GM19463 (cell line): ENCODE data around the gene TMEM72.

Experiments
- ATAC-seq: cut with Tn5 transposase; IDR thresholded peaks from one replicate; pipeline ENCODE4 v1.9.1; 2021; ENCODE audit warnings: mild to moderate bottlenecking, moderate library complexity; ENCODE audit not compliant: unreplicated experiment

The TMEM72 gene

DNA sequence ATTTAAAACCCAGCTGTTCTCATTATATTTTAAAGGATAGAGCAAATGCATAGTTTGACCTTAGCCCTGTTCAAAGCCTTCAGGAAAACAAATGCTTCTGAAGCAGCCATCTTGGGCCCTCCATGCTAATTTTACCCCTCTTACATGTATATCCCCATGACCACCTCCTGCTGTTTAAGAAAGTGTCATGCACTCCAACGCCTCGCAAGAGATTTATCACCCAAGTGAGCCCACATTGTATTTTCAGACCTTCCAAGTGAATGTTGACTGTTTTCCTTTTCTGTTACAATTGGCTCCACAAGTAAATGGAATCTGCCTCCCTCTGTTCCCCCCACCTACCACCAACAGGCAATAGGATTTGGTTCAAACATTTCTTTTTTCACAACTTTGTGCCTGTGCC lies 5.3 kb downstream of the TMEM72 start:
- ATAC-seq: no peak

DNA sequence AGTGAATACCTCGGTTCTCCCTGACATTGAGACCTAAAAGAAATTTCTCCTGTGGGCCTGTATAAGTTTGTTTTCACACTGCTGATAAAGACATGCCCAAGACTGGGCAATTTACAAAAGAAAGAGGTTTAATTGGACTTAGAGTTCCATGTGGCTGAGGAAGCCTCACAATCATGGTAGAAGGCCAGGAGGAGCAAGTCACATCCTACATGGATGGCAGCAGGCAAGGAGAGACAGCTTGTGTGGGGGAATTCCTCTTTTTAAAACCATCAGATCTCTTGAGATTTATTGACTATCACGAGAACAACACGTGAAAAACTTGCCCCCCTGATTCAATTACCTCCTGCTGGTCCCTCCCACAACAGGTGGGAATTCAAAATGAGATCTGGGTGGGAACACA lies 6.7 kb downstream of the TMEM72 start:
- no peak for ATAC-seq

- ATAC-seq: no peak
These were observed 9.1 kb downstream of the TMEM72 start for GRCh38 chr10:44920252-44920651.

GRCh38 chr10:44921061-44921460 lies 9.9 kb downstream of the TMEM72 start:
- no peak for ATAC-seq

GRCh38 chr10:44921506-44921905 lies 10.4 kb downstream of the TMEM72 start:
- no peak for ATAC-seq

- ATAC-seq: no peak
These were observed 10.9 kb downstream of the TMEM72 start for GRCh38 chr10:44922021-44922420.

GRCh38 chr10:44922796-44923545 lies 11.8 kb downstream of the TMEM72 start:
- no peak for ATAC-seq

- ATAC-seq: no peak
These were observed 12.5 kb downstream of the TMEM72 start for GRCh38 chr10:44923611-44924010.

GRCh38 chr10:44924261-44925040 lies 13.3 kb downstream of the TMEM72 start:
- ATAC-seq: no peak

- no peak for ATAC-seq
These were observed 14.1 kb downstream of the TMEM72 start for GRCh38 chr10:44925224-44925623.

- ATAC-seq: no peak
These were observed 14.9 kb downstream of the TMEM72 start for GRCh38 chr10:44925811-44926750.

- no peak for ATAC-seq
These were observed 15.7 kb downstream of the TMEM72 start for GRCh38 chr10:44926751-44927351.

- ATAC-seq: no peak
These were observed 16.2 kb downstream of the TMEM72 start for GRCh38 chr10:44927352-44927751.

- ATAC-seq: no peak
These were observed 17.3 kb downstream of the TMEM72 start for GRCh38 chr10:44928462-44928861.

DNA sequence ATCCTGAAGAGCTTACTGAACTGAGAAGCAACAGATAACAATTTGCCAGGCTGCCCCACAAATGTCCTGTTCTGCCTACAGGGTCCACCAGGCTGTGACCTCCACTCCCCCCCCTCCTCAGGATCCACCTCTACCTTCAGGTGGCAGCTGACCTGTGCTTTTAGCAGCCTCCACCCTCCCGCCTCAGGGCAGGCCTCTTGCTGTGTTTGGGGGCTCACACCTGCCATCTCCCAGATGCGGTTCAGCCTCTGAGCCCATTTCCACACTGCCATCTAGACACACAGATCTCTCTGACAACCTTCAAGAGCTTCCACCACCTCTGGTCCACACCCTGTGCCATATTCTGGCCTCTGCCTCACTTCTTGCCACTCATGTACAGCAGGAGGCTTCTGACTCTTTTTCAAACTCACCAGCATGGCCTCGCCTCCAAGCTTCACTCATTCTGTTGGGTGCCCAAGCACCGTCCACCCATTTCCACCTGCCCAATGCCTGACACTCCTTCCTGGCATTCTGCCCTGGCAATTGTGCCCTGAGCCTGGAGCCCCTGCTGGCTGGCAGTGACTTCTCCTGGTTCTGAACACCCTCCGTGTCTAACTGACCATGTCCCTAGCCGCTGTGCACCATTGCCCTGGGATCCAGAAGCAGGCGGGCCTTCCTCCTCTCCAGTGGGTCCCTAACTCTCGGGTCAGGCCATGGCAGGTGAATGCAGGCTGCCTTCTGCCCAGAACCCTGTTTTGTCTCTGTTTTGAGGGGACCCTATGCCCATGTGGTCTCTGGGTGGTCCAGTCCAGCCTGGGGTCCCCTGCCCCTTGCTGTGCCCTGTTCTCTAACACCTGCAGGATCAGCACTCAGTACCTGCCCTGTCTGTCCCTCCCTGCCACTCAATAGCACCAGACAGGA lies 18.5 kb downstream of the TMEM72 start:
- no peak for ATAC-seq

DNA sequence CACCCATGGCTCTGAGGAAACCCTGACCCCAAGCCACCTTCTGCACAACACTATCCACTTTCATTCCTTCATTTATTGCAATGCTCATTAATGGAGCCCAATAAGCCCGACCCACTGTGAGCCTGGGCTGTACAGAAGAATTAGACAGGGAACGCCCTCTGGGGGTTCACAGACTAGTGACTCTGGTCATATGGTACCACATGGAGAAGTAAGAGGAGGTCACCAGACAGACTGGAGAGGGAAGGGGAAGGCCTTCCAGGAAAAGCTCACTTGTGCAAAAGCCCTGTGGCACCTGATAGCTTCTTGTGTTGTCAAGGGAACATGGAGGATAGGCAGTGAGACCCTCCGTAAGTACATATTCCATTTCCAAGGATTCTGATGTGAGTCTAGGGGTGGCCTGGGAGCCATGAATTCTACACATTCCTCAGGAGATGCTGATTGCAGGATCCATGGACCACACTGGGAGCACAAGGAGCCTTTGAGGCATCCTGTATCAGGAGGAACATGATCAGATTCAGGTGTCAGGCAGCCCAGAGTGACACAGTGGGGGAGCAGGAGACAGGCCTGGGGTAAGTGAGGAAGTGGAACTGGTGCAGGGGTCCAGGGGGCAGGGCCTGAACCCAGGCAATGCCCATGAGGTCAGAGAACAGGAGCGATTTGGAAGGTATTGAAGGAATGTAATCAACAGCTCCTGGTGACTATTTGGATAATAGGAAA lies 19.9 kb downstream of the TMEM72 start:
- ATAC-seq: no peak

- no peak for ATAC-seq
These were observed 20.7 kb downstream of the TMEM72 start for GRCh38 chr10:44931621-44932516.
